H9 (cell line): Measurements from ENCODE around the gene DHX58. TPM values are rescaled to one million over a fixed set of nuclear protein-coding genes. Genes with fewer than 3 reads are reported as not detected.

Experiments used
- DNase-seq: peaks from one replicate; pipeline ENCODE4 v3.0.0-alpha.2; 2017
- H2AFZ ChIP-seq: one replicate; pipeline ENCODE4 v1.6.1; 2013; ENCODE audit warnings: mild to moderate bottlenecking, low read length, control low read depth, moderate library complexity
- H2AK5ac ChIP-seq: 2 replicates; pipeline ENCODE4 v1.6.1; 2013; ENCODE audit warnings: low read length, control low read depth, mixed read lengths; ENCODE audit not compliant: insufficient read length
- H2BK120ac ChIP-seq: one replicate; pipeline ENCODE4 v1.6.1; 2013; ENCODE audit warnings: low read depth, mild to moderate bottlenecking, low read length, control low read depth, inconsistent platforms; ENCODE audit not compliant: poor library complexity, severe bottlenecking
- H2BK12ac ChIP-seq: 2 replicates; pipeline ENCODE4 v1.6.1; 2013; ENCODE audit warnings: low read length, control low read depth, mixed read lengths, low read depth; ENCODE audit not compliant: insufficient read length
- H2BK15ac ChIP-seq: 2 replicates; pipeline ENCODE4 v1.6.1; 2013; ENCODE audit warnings: low read depth, low read length, control low read depth
- H2BK20ac ChIP-seq: one replicate; pipeline ENCODE4 v1.6.1; 2013; ENCODE audit warnings: low read depth, mild to moderate bottlenecking, low read length, control low read depth, inconsistent platforms; ENCODE audit not compliant: poor library complexity, severe bottlenecking
- H2BK5ac ChIP-seq: 2 replicates; pipeline ENCODE4 v1.6.1; 2013; ENCODE audit warnings: low read length, control low read depth, mixed read lengths; ENCODE audit not compliant: insufficient read length
- H3K14ac ChIP-seq: 2 replicates; pipeline ENCODE4 v1.6.1; 2013; ENCODE audit warnings: low read length, control low read depth; ENCODE audit not compliant: insufficient read depth
- H3K18ac ChIP-seq: 2 replicates; pipeline ENCODE4 v1.6.1; 2013; ENCODE audit warnings: low read depth, mild to moderate bottlenecking, mixed read lengths, low read length, control low read depth; ENCODE audit not compliant: insufficient read length
- H3K23ac ChIP-seq: 2 replicates; pipeline ENCODE4 v1.6.1; 2013; ENCODE audit warnings: low read length, control low read depth, mixed read lengths, low read depth; ENCODE audit not compliant: insufficient read length
- H3K23me2 ChIP-seq: 2 replicates; pipeline ENCODE4 v1.6.1; 2013; ENCODE audit warnings: low read depth, mild to moderate bottlenecking, mixed read lengths, low read length, control low read depth; ENCODE audit not compliant: insufficient read length, poor library complexity, severe bottlenecking
- H3K27ac ChIP-seq: 2 replicates; pipeline ENCODE4 v1.5.1; 2013; ENCODE audit warnings: low read length, control low read depth, mixed read lengths, low read depth; ENCODE audit not compliant: insufficient read length
- H3K27me3 ChIP-seq: 2 replicates; pipeline ENCODE4 v1.6.1; 2013; ENCODE audit warnings: low read length, control low read depth, inconsistent platforms; ENCODE audit not compliant: insufficient read depth
- H3K4ac ChIP-seq: 2 replicates; pipeline ENCODE4 v1.6.1; 2013; ENCODE audit warnings: low read depth, mild to moderate bottlenecking, control low read depth, inconsistent platforms, low read length, moderate library complexity
- H3K4me1 ChIP-seq: 2 replicates; pipeline ENCODE4 v1.6.1; 2013; ENCODE audit warnings: low read length, control low read depth, inconsistent platforms; ENCODE audit not compliant: insufficient read depth
- H3K4me2 ChIP-seq: 2 replicates; pipeline ENCODE4 v1.6.1; 2013; ENCODE audit warnings: low read length, control low read depth, mixed read lengths; ENCODE audit not compliant: insufficient read length, insufficient read depth
- H3K56ac ChIP-seq: 2 replicates; pipeline ENCODE4 v1.6.1; 2013; ENCODE audit warnings: low read depth, mild to moderate bottlenecking, mixed read lengths, low read length, control low read depth; ENCODE audit not compliant: insufficient read length
- H3K79me1 ChIP-seq: 2 replicates; pipeline ENCODE4 v1.6.1; 2013; ENCODE audit warnings: low read depth, mild to moderate bottlenecking, moderate library complexity, low read length, control low read depth, inconsistent platforms; ENCODE audit not compliant: insufficient read depth, poor library complexity, severe bottlenecking
- H3K79me2 ChIP-seq: 2 replicates; pipeline ENCODE4 v1.6.1; 2013; ENCODE audit warnings: low read length, control low read depth, inconsistent platforms; ENCODE audit not compliant: insufficient read depth
- H3K9ac ChIP-seq: 2 replicates; pipeline ENCODE4 v1.6.1; 2013; ENCODE audit warnings: low read length, control low read depth, mixed read lengths; ENCODE audit not compliant: insufficient read length; ENCODE audit errors: extremely low read depth
- H3K9me3 ChIP-seq: one replicate; pipeline ENCODE4 v1.6.1; 2013; ENCODE audit warnings: low read depth, low read length, inconsistent platforms; ENCODE audit not compliant: control insufficient read depth
- H3T11ph ChIP-seq: one replicate; pipeline ENCODE4 v1.6.1; 2013; ENCODE audit warnings: mild to moderate bottlenecking, low read length, control low read depth, inconsistent platforms
- H4K20me1 ChIP-seq: one replicate; pipeline ENCODE4 v1.6.1; 2013; ENCODE audit not compliant: control insufficient read depth, insufficient read length, insufficient read depth
- H4K5ac ChIP-seq: 2 replicates; pipeline ENCODE4 v1.6.1; 2013; ENCODE audit warnings: low read depth, mild to moderate bottlenecking, mixed read lengths, low read length, control low read depth; ENCODE audit not compliant: insufficient read length
- H4K8ac ChIP-seq: replicated peaks from 2 replicates; pipeline ENCODE4 v1.6.1; 2013; ENCODE audit warnings: low read length, control low read depth, mixed read lengths, low read depth; ENCODE audit not compliant: insufficient read length
- H4K91ac ChIP-seq: 2 replicates; pipeline ENCODE4 v1.6.1; 2013; ENCODE audit warnings: low read depth, mild to moderate bottlenecking, moderate library complexity, mixed read lengths, low read length, control low read depth; ENCODE audit not compliant: insufficient read length
- H3K27ac Mint-ChIP-seq, 3 experiments: 2 replicates in 2 of 3; 3 replicates in 1 of 3; pipeline ENCODE4 v1.8.0; 2020 to 2021; ENCODE audit warnings: mixed read lengths in 3 of 3, mild to moderate bottlenecking in 1 of 3, moderate library complexity in 1 of 3
- H3K27me3 Mint-ChIP-seq: 2 replicates; pipeline ENCODE4 v1.8.0; 2021; ENCODE audit warnings: low read depth, mild to moderate bottlenecking, moderate library complexity, mixed read lengths
- H3K36me3 Mint-ChIP-seq, 3 experiments: 2 replicates in 2 of 3; 3 replicates in 1 of 3; pipeline ENCODE4 v1.8.0; 2020 to 2021; ENCODE audit warnings: low read depth in 3 of 3, mixed read lengths in 3 of 3; ENCODE audit not compliant: insufficient read depth in 1 of 3
- H3K4me1 Mint-ChIP-seq, 2 experiments: 2 replicates each; pipeline ENCODE4 v1.8.0; 2020; ENCODE audit warnings: mixed read lengths in 2 of 2
- H3K4me3 Mint-ChIP-seq, 2 experiments: 2 replicates in 1 of 2; 3 replicates in 1 of 2; pipeline ENCODE4 v1.8.0; 2020 to 2021; ENCODE audit warnings: mild to moderate bottlenecking in 2 of 2, mixed read lengths in 2 of 2, moderate library complexity in 1 of 2
- H3K9me3 Mint-ChIP-seq, 2 experiments: 2 replicates in 1 of 2; 3 replicates in 1 of 2; pipeline ENCODE4 v1.8.0; 2020; ENCODE audit warnings: mild to moderate bottlenecking in 2 of 2, mixed read lengths in 2 of 2, moderate library complexity in 1 of 2
- CTCF ChIP-seq: fragments of 200-600 bp; sonication (generic); conservative IDR thresholded peaks from 3 replicates; pipeline ENCODE4 v1.8.0; 2021; ENCODE audit warnings: antibody characterized with exemption, mild to moderate bottlenecking
- WGBS: extraction: QIAGEN DNeasy Blood & Tissue Kit; methylation state at CpG from one replicate; pipeline ENCODE4 v1.1.7; 2013; ENCODE audit warnings: missing lambda C conversion rate, low lambda C conversion rate, mixed read lengths; ENCODE audit not compliant: insufficient read length; ENCODE audit errors: extremely low coverage; 5-methylcytosine and 5-hydroxymethylcytosine counted together
- total RNA-seq: library from RNA; stranded (reverse); gene quantifications from 2 replicates; pipeline ENCODE4 v1.2.1, GENCODE V29; 2021

Gene DHX58
- total RNA-seq, 1 experiment from 2014 or later = 3.9 TPM

- Histone ChIP-seq H3K23me2 (no peaks in the 10 kb centered on the region), H3K79me1 (no peaks in the 10 kb centered on the region), H4K5ac (no peak overlapping the region), H2BK120ac (no peak overlapping the region), H4K20me1 (no peaks in the 10 kb centered on the region), H2BK12ac (no peak overlapping the region), H3K79me2 (no peaks in the 10 kb centered on the region), H2AFZ (no peak overlapping the region), H3K4ac (no peak overlapping the region), H4K8ac (no peak overlapping the region), H2BK15ac (no peak overlapping the region), H3K27me3 (no peaks in the 10 kb centered on the region), H3T11ph (no peak overlapping the region), H3K14ac (no peak overlapping the region), H3K56ac (no peak overlapping the region), H3K9ac (no peak overlapping the region), H3K27ac (no peak overlapping the region), H2BK5ac (no peak overlapping the region), H3K23ac (no peak overlapping the region), H3K9me3 (no peaks in the 10 kb centered on the region), H2AK5ac (no peak overlapping the region), H3K4me1 (no peaks in the 10 kb centered on the region), H3K4me2 (no peak overlapping the region), H3K18ac (no peak overlapping the region), H4K91ac (no peak overlapping the region), H2BK20ac (no peak overlapping the region)
- no peak for TF ChIP-seq CTCF
- Mint-ChIP-seq H3K36me3 (no peaks in the 10 kb centered on the region), H3K27me3 (no peaks in the 10 kb centered on the region), H3K9me3 (no peaks in the 10 kb centered on the region), H3K4me3 (no peak overlapping the region), H3K4me1 (peaks cover 10 to 19% of the 10 kb centered on the region in 2 experiments), H3K27ac (no peak overlapping the region)
- DNase-seq = no peak
- WGBS = no CpG with 5 or more reads among the region's 9 CpGs
These were observed 30.9 kb downstream of the DHX58 start for GRCh38 chr17:42081516-42082129.
